OCI-LY3 (cell line): ENCODE measurements around the gene ATG4D.
A peak's percentile ranks its signal among the peaks of the same experiment; 100 is the strongest.

Experiments
- H2AFZ ChIP-seq: fragments of 200-600, 300-600 bp; shearing (Covaris generic); 2 replicates; pipeline ENCODE4 v1.6.0; 2014; ENCODE audit warnings: antibody characterized with exemption, low read depth, low read length
- H3K27ac ChIP-seq: fragments of 200-600, 300-600 bp; sonication (generic); 2 replicates; pipeline ENCODE4 v1.5.1; 2014; ENCODE audit warnings: mild to moderate bottlenecking, low read length, moderate library complexity, mixed read lengths
- H3K27me3 ChIP-seq: fragments of 200-600, 300-600 bp; sonication (generic); 2 replicates; pipeline ENCODE4 v1.6.1; 2014; ENCODE audit warnings: low read depth, low read length, mixed read lengths
- H3K36me3 ChIP-seq: fragments of 200-600, 300-600 bp; sonication (generic); replicated peaks from 2 replicates; pipeline ENCODE3; 2014; ENCODE audit warnings: low read depth, low read length, mixed read lengths
- H3K4me1 ChIP-seq: fragments of 300-600, 200-600 bp; sonication (generic); 2 replicates; pipeline ENCODE4 v1.6.1; 2014; ENCODE audit warnings: low read length, mixed read lengths
- H3K4me2 ChIP-seq: fragments of 200-600, 300-600 bp; sonication (generic); 2 replicates; pipeline ENCODE4 v1.6.1; 2014; ENCODE audit warnings: low read length, mixed read lengths
- H3K4me3 ChIP-seq: fragments of 300-600, 200-600 bp; sonication (generic); 2 replicates; pipeline ENCODE4 v1.5.1; 2014; ENCODE audit warnings: antibody characterized with exemption, mild to moderate bottlenecking, low read length, moderate library complexity
- H3K79me2 ChIP-seq: fragments of 300-600, 200-600 bp; shearing (Covaris generic); 2 replicates; pipeline ENCODE4 v1.6.1; 2014; ENCODE audit warnings: mild to moderate bottlenecking, low read length, mixed read lengths
- H3K9ac ChIP-seq: fragments of 300-600, 200-600 bp; shearing (Covaris generic); 2 replicates; pipeline ENCODE4 v1.6.0; 2014; ENCODE audit warnings: mild to moderate bottlenecking, low read length, moderate library complexity
- H3K9me3 ChIP-seq: fragments of 200-600, 300-600 bp; shearing (Covaris generic); 2 replicates; pipeline ENCODE4 v1.6.1; 2014; ENCODE audit warnings: low read length, mixed read lengths; ENCODE audit not compliant: insufficient read depth
- H4K20me1 ChIP-seq: fragments of 200-600, 300-600 bp; sonication (generic); 2 replicates; pipeline ENCODE4 v1.6.1; 2016; ENCODE audit warnings: low read length, mixed read lengths; ENCODE audit not compliant: insufficient read depth
- EZH2phosphoT487 ChIP-seq: fragments of 200-600 bp; shearing (Covaris generic); IDR thresholded peaks from 2 replicates; pipeline ENCODE4 v1.6.1; 2018; ENCODE audit warnings: antibody characterized with exemption, mixed run types, low read depth
- TF ChIP-seq, protein P1 (sequence below): fragments of 200-600, 300-600 bp; sonication (generic); IDR thresholded peaks from 2 replicates; pipeline ENCODE4 v1.5.1; 2014; ENCODE audit warnings: antibody characterized with exemption, low read length, low read depth

ATG4D gene

DNA sequence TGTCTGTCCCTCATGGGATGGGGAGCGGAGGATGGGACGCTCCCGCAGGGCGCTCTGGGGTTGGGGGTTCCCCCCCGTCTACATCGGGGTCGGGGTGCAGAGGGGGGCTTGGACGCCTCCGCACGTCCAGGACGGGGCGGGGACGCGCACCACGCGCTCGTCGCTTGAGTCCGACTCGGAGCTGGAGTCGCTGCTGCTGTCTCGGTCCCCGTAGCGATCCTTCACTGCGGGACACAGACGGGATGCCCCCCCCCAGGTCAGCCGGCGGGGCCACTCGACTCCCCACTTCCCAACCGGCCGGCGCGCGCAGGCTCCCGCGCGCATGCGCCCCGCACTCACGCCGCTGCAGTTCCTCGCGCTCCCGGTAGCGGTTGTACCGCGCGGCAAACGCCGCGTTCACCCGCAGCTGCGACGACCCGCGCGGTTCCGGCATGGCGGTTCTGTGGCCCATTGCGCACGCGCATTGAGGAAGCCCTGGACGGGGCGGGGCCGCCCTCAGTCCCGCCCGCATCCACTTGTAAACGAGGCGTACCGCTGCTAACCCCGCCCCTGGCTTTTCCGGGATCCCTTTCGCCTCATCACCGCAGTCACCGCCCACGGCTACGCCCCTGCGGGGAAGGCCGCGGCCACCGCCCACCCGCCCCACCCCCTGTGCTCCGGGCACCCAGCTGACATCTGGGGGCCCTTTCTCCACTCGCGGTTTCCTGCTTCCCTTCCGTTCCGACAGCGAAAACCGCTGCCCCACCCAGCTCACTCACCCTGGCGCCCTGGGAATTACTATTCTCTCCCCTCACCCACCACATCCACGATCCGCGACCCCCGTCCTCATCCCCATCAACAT lies 22.1 kb downstream of the ATG4D start, which contains the start of gene KRI1:
Gene KRI1 (minus strand): TSS at position 444 of the 841 bp plus-strand sequence. CDS start 11 bp downstream, at position 433.
- Histone ChIP-seq H3K27me3 (peaks cover 10% of the 10 kb centered on the region; the same call in 1 of the 2 replicates), H3K79me2 (peaks cover 26% of the 10 kb centered on the region), H3K4me2 (peak within 1 kb of the TSS; percentile 91), H3K27ac (peak within 1 kb of the TSS; percentile 64), H2AFZ (peak within 1 kb of the TSS; percentile 50; the same call in 1 of the 2 replicates), H3K36me3 (peaks cover 20% of the 10 kb centered on the region), H3K4me3 (peak within 1 kb of the TSS; percentile 79), H4K20me1 (no peaks in the 10 kb centered on the region; the same call in none of the 2 replicates), H3K4me1 (peaks cover 31% of the 10 kb centered on the region), H3K9ac (peak within 1 kb of the TSS; percentile 81), H3K9me3 (no peaks in the 10 kb centered on the region)
- TF ChIP-seq, protein P1, sequence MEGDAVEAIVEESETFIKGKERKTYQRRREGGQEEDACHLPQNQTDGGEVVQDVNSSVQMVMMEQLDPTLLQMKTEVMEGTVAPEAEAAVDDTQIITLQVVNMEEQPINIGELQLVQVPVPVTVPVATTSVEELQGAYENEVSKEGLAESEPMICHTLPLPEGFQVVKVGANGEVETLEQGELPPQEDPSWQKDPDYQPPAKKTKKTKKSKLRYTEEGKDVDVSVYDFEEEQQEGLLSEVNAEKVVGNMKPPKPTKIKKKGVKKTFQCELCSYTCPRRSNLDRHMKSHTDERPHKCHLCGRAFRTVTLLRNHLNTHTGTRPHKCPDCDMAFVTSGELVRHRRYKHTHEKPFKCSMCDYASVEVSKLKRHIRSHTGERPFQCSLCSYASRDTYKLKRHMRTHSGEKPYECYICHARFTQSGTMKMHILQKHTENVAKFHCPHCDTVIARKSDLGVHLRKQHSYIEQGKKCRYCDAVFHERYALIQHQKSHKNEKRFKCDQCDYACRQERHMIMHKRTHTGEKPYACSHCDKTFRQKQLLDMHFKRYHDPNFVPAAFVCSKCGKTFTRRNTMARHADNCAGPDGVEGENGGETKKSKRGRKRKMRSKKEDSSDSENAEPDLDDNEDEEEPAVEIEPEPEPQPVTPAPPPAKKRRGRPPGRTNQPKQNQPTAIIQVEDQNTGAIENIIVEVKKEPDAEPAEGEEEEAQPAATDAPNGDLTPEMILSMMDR, result no peak
- TF ChIP-seq EZH2phosphoT487, result no peak

DNA sequence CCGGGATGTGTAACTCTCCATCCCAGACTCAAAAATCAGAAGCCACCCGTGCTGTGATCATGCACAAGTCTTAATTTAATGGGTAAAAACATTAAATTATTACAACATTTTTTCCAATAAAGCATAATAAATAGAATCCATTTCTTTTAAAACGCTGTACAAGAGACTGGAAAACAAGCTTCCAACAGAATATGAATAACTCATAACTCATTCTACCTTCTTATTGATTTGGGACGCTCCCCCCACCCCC lies 22.6 kb downstream of the ATG4D start:
- H3K79me2 ChIP-seq, result peaks cover 26% of the 10 kb centered on the region

DNA sequence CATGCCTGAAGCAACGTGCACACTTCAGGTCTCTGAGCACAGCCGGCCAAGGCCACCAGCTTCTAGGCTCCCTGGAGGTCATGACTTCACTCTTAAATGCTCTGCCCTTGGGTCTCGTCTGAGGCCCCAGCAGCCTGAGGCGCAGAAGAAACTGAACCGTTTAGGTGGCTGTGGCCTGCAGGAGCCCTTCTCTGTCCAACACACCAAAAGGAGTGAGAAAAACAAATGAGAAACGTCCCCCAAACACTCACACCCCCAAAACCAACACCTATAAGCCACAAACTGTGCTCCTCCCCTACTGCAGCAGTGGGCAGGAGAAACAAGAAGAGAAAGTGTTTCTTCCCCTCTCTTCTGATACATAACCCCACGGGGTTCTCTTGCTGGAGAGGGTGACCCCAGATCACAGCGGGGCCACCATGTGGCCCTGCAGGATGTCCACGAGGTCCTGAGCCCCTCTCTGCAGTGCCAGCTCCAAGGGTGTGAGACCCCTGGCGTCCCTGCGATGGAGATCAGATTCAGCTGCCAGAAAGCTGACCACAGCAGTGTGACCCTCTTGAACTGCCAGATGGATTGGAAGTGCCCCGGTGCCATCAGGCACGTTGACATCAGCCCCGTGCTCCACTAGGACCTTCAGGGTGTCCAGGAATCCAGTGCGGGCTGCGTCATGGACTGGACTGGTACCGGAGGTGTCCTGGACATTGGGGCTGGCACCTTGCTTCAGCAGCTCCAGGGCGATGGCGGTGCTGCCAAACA lies 23.1 kb downstream of the ATG4D start:
- peak overlapping the region; percentile 55 for H3K27ac ChIP-seq
- peak overlapping the region; percentile 79 for H3K4me3 ChIP-seq
- H3K4me2 ChIP-seq, result peak overlapping the region; percentile 91
- H4K20me1 ChIP-seq, result no peaks in the 10 kb centered on the region; the same call in none of the 2 replicates
- peaks cover 10% of the 10 kb centered on the region; the same call in 1 of the 2 replicates for H3K27me3 ChIP-seq
- H3K4me1 ChIP-seq, result peaks cover 31% of the 10 kb centered on the region
- H3K36me3 ChIP-seq, result peaks cover 10% of the 10 kb centered on the region
- peak overlapping the region; percentile 55 for H3K9ac ChIP-seq
- peaks cover 26% of the 10 kb centered on the region for H3K79me2 ChIP-seq
- H3K9me3 ChIP-seq, result no peaks in the 10 kb centered on the region
- no peak overlapping the region for H2AFZ ChIP-seq
- TF ChIP-seq, protein P1, result no peak
- no peak for TF ChIP-seq EZH2phosphoT487

More for the DNA sequence above, 22.6 kb downstream of the ATG4D start:
- Histone ChIP-seq H2AFZ (no peak overlapping the region), H3K36me3 (peaks cover 15% of the 10 kb centered on the region), H3K9ac (peak overlapping the region; percentile 55), H3K4me3 (peak overlapping the region; percentile 79), H3K9me3 (no peaks in the 10 kb centered on the region), H3K4me2 (peak overlapping the region; percentile 91), H3K4me1 (peaks cover 31% of the 10 kb centered on the region), H3K27ac (peak overlapping the region; percentile 55), H4K20me1 (no peaks in the 10 kb centered on the region; the same call in none of the 2 replicates), H3K27me3 (peaks cover 10% of the 10 kb centered on the region; the same call in 1 of the 2 replicates)
- TF ChIP-seq, protein P1, result no peak
- no peak for TF ChIP-seq EZH2phosphoT487

DNA sequence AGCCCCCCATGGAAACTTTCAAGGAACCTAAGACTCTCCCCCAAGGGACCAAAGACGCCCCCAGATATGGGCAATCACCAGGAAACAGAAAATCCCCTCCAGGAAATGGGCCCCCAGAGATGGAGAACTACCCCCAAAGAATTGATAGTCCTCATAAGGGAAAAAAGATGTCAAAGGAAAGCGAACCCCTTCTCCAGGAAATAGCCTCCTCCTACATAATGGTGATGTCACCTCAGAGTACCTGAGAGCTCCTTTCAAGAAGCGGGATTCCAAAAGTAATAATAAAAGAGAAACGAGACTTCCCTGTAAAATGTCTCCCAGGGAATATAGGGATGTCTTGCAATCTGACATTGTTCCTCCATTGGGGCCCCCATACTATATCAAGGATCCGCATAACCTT lies 24.0 kb downstream of the ATG4D start:
- Histone ChIP-seq H4K20me1 (no peaks in the 10 kb centered on the region; the same call in none of the 2 replicates), H3K4me1 (peaks cover 31% of the 10 kb centered on the region), H3K4me2 (peak overlapping the region; percentile 91), H3K27me3 (peaks cover 10% of the 10 kb centered on the region; the same call in 1 of the 2 replicates), H3K9me3 (no peaks in the 10 kb centered on the region), H3K9ac (peak overlapping the region; percentile 55), H3K36me3 (peaks cover 6% of the 10 kb centered on the region), H2AFZ (no peak overlapping the region), H3K27ac (no peak overlapping the region), H3K4me3 (peak overlapping the region; percentile 79), H3K79me2 (peaks cover 23% of the 10 kb centered on the region)
- TF ChIP-seq EZH2phosphoT487, result no peak
- TF ChIP-seq, protein P1, result no peak
